H1 (cell line): Measurements from ENCODE around the gene E2F3. TPM values are rescaled to one million over a fixed set of nuclear protein-coding genes. Genes with fewer than 3 reads are reported as not detected.

Source experiments
- CTCF ChIA-PET: fragments of 300-600 bp; sonication (Branson Sonifier 250); formaldehyde crosslinking; loops from one replicate; lab custom pipeline; 2021; ENCODE audit not compliant: partially characterized antibody; lab: Charles Lee
- POLR2A ChIA-PET: fragments of 300-600 bp; sonication (Branson Sonifier 250); formaldehyde crosslinking; loops from one replicate; lab custom pipeline; 2021; ENCODE audit warnings: inconsistent platforms; ENCODE audit not compliant: partially characterized antibody; lab: Charles Lee
- DNase-seq, 2 experiments: peaks; one replicate each; pipeline versions ENCODE4 v3.0.0 to v3.0.0-alpha.2; 2010 to 2022; ENCODE audit warnings: low spot score in 2 of 2, low read depth in 1 of 2, mixed read lengths in 1 of 2
- FAIRE-seq: peaks from 2 replicates; lab custom pipeline; 2011; peaks lifted over from hg19 to GRCh38; lab: Jason Lieb, UNC
- H2AFZ ChIP-seq: 2 replicates; pipeline ENCODE4 v1.8.1; 2012; ENCODE audit warnings: low read length, inconsistent platforms
- H2AK5ac ChIP-seq: 2 replicates; pipeline ENCODE4 v1.6.1; 2013; ENCODE audit warnings: low read depth, low read length
- H2BK120ac ChIP-seq: replicated peaks from 2 replicates; pipeline ENCODE3; 2013; ENCODE audit warnings: low read depth, low read length, inconsistent platforms
- H2BK12ac ChIP-seq: 2 replicates; pipeline ENCODE4 v1.6.1; 2013; ENCODE audit warnings: low read depth, low read length
- H2BK15ac ChIP-seq: 2 replicates; pipeline ENCODE4 v1.6.1; 2013; ENCODE audit warnings: low read length
- H2BK20ac ChIP-seq: 2 replicates; pipeline ENCODE4 v1.6.1; 2013; ENCODE audit warnings: low read length
- H2BK5ac ChIP-seq: 2 replicates; pipeline ENCODE4 v1.6.1; 2013; ENCODE audit warnings: low read depth, low read length
- H3K14ac ChIP-seq: 2 replicates; pipeline ENCODE4 v1.6.1; 2013; ENCODE audit warnings: inconsistent platforms; ENCODE audit not compliant: insufficient read length
- H3K18ac ChIP-seq: 2 replicates; pipeline ENCODE4 v1.6.1; 2013; ENCODE audit warnings: low read length; ENCODE audit errors: extremely low read depth
- H3K23ac ChIP-seq: 2 replicates; pipeline ENCODE4 v1.6.1; 2013; ENCODE audit warnings: inconsistent platforms; ENCODE audit not compliant: insufficient read length
- H3K23me2 ChIP-seq: 2 replicates; pipeline ENCODE4 v1.6.1; 2013; ENCODE audit warnings: low read depth, low read length
- H3K27ac ChIP-seq: 2 replicates; pipeline ENCODE4 v1.6.1; 2011; ENCODE audit warnings: low read depth, low read length, inconsistent platforms
- H3K27me3 ChIP-seq, 4 experiments: replicated peaks in 1 of 4; 1 replicate in 1 of 4; 2 replicates in 3 of 4; pipeline versions ENCODE4 v1.6.1 to v1.8.1; 2011 to 2013; ENCODE audit warnings: low read length in 3 of 4, mild to moderate bottlenecking in 3 of 4, inconsistent platforms in 2 of 4, mixed read lengths in 2 of 4, moderate library complexity in 1 of 4; ENCODE audit not compliant: control insufficient read depth in 3 of 4, insufficient read depth in 3 of 4; ENCODE audit errors: extremely low read depth in 1 of 4
- H3K36me3 ChIP-seq, 4 experiments: 2 replicates each; pipeline versions ENCODE4 v1.6.1 to v1.8.1; 2011 to 2013; ENCODE audit warnings: mild to moderate bottlenecking in 4 of 4, low read length in 3 of 4, moderate library complexity in 2 of 4, control low read depth in 1 of 4, inconsistent platforms in 1 of 4; ENCODE audit not compliant: insufficient read depth in 4 of 4, control insufficient read depth in 2 of 4
- H3K4ac ChIP-seq: replicated peaks from 2 replicates; pipeline ENCODE3; 2013; ENCODE audit warnings: low read length, low read depth, mixed read lengths, inconsistent platforms; ENCODE audit not compliant: insufficient read length
- H3K4me1 ChIP-seq, 4 experiments: replicated peaks in 1 of 4; 1 replicate in 1 of 4; 2 replicates in 3 of 4; pipeline versions ENCODE4 v1.6.1 to v1.8.1; 2011 to 2013; ENCODE audit warnings: low read length in 3 of 4, inconsistent platforms in 2 of 4, mixed read lengths in 1 of 4; ENCODE audit not compliant: insufficient read depth in 4 of 4, control insufficient read depth in 3 of 4
- H3K4me2 ChIP-seq, 2 experiments: 2 replicates each; pipeline versions ENCODE4 v1.6.1 to v1.8.1; 2011 to 2013; ENCODE audit warnings: low read depth in 2 of 2, low read length in 2 of 2, control low read depth in 1 of 2, inconsistent platforms in 1 of 2, mild to moderate bottlenecking in 1 of 2; ENCODE audit not compliant: insufficient read depth in 1 of 2
- H3K4me3 ChIP-seq, 4 experiments: fragments of 200-600, 300-600 bp in 1 of 4; sonication (generic), shearing (Covaris generic), sonication (Bioruptor Twin) in 1 of 4; 2 replicates each; pipeline versions ENCODE4 v1.5.1 to v1.8.1; 2011 to 2016; ENCODE audit warnings: low read length in 4 of 4, low read depth in 3 of 4, control low read depth in 2 of 4, inconsistent platforms in 2 of 4, mild to moderate bottlenecking in 2 of 4, mixed read lengths in 1 of 4, moderate library complexity in 1 of 4; ENCODE audit not compliant: insufficient read depth in 2 of 4; ENCODE audit errors: extremely low read depth in 1 of 4
- H3K56ac ChIP-seq: replicated peaks from 2 replicates; pipeline ENCODE3; 2013; ENCODE audit warnings: low read depth, mild to moderate bottlenecking, mixed read lengths, low read length, inconsistent platforms; ENCODE audit not compliant: insufficient read length
- H3K79me1 ChIP-seq: 2 replicates; pipeline ENCODE4 v1.6.1; 2013; ENCODE audit warnings: low read depth, low read length, control low read depth
- H3K79me2 ChIP-seq, 2 experiments: 2 replicates each; pipeline versions ENCODE4 v1.6.1 to v1.8.1; 2012 to 2013; ENCODE audit warnings: low read length in 2 of 2, mild to moderate bottlenecking in 2 of 2, inconsistent platforms in 1 of 2; ENCODE audit not compliant: insufficient read depth in 2 of 2, control insufficient read depth in 1 of 2
- H3K9ac ChIP-seq, 4 experiments: replicated peaks in 1 of 4; 1 replicate in 1 of 4; 2 replicates in 3 of 4; pipeline versions ENCODE4 v1.6.1 to v1.8.1; 2011 to 2013; ENCODE audit warnings: low read depth in 3 of 4, low read length in 3 of 4, control low read depth in 2 of 4, mild to moderate bottlenecking in 2 of 4, moderate library complexity in 2 of 4, inconsistent platforms in 1 of 4; ENCODE audit errors: extremely low read depth in 1 of 4
- H3K9me3 ChIP-seq, 2 experiments: 2 replicates each; pipeline versions ENCODE4 v1.6.1 to v1.8.1; 2012 to 2013; ENCODE audit warnings: mild to moderate bottlenecking in 2 of 2, moderate library complexity in 2 of 2, control low read depth in 1 of 2, inconsistent platforms in 1 of 2, low read depth in 1 of 2, low read length in 1 of 2, mixed read lengths in 1 of 2; ENCODE audit not compliant: insufficient read depth in 2 of 2
- H4K20me1 ChIP-seq, 2 experiments: replicated peaks in 1 of 2; 2 replicates each; pipeline versions ENCODE3 to v1.8.1; 2011 to 2013; ENCODE audit warnings: inconsistent platforms in 2 of 2, low read length in 2 of 2, mild to moderate bottlenecking in 1 of 2; ENCODE audit not compliant: insufficient read depth in 2 of 2, control insufficient read depth in 1 of 2
- H4K5ac ChIP-seq: 2 replicates; pipeline ENCODE4 v1.6.1; 2013; ENCODE audit warnings: low read length, low read depth, mixed read lengths, inconsistent platforms; ENCODE audit not compliant: insufficient read length
- H4K8ac ChIP-seq: 2 replicates; pipeline ENCODE4 v1.8.0; 2013; ENCODE audit warnings: mild to moderate bottlenecking, moderate library complexity, low read length, inconsistent platforms; ENCODE audit not compliant: insufficient read depth; ENCODE audit errors: extremely low read depth
- H4K91ac ChIP-seq: replicated peaks from 2 replicates; pipeline ENCODE3; 2013; ENCODE audit warnings: low read length, mixed read lengths, inconsistent platforms; ENCODE audit not compliant: insufficient read length
- ASH2L ChIP-seq: fragments of 200-600, 300-600 bp; sonication (generic); IDR thresholded peaks from one replicate; pipeline ENCODE4 v1.7.1; 2017; ENCODE audit warnings: low read length
- ATF2 ChIP-seq: IDR thresholded peaks from 2 replicates; pipeline ENCODE4 v1.6.1; 2012; ENCODE audit warnings: low read length, inconsistent platforms
- BCL11A ChIP-seq, 2 experiments: IDR thresholded peaks; one replicate each; pipeline ENCODE4 v1.6.1; 2011; ENCODE audit warnings: low read depth in 2 of 2, low read length in 2 of 2, mild to moderate bottlenecking in 2 of 2
- CEBPB ChIP-seq: IDR thresholded peaks from 2 replicates; pipeline ENCODE4 v1.6.1; 2012; ENCODE audit warnings: low read depth, low read length
- KDM4A ChIP-seq: IDR thresholded peaks from one replicate; pipeline ENCODE4 v1.7.1; 2012; ENCODE audit warnings: low read depth, mild to moderate bottlenecking, moderate library complexity, low read length, inconsistent platforms; ENCODE audit not compliant: severe bottlenecking
- NANOG ChIP-seq: IDR thresholded peaks from 2 replicates; pipeline ENCODE4 v1.6.1; 2011; ENCODE audit warnings: low read length, low read depth, mild to moderate bottlenecking, inconsistent platforms; ENCODE audit not compliant: insufficient read depth, poor library complexity, severe bottlenecking
- POU5F1 ChIP-seq: IDR thresholded peaks from 2 replicates; pipeline ENCODE4 v1.6.1; 2011; ENCODE audit warnings: low read depth, mild to moderate bottlenecking, low read length, moderate library complexity
- RXRA ChIP-seq: IDR thresholded peaks from 2 replicates; pipeline ENCODE4 v1.6.1; 2011; ENCODE audit warnings: low read depth, mild to moderate bottlenecking, low read length, moderate library complexity; ENCODE audit not compliant: insufficient read depth
- SP2 ChIP-seq: IDR thresholded peaks from 2 replicates; pipeline ENCODE4 v1.6.1; 2012; ENCODE audit warnings: mild to moderate bottlenecking, low read length, inconsistent platforms
- TCF12 ChIP-seq: IDR thresholded peaks from 2 replicates; pipeline ENCODE4 v1.6.1; 2011; ENCODE audit warnings: low read depth, mild to moderate bottlenecking, low read length
- USF2 ChIP-seq: IDR thresholded peaks from 2 replicates; pipeline ENCODE4 v1.6.1; 2011; ENCODE audit warnings: low read length, improper control_type of control experiment
- WGBS, 2 experiments: shearing (Covaris generic) in 1 of 2; methylation state at CpG; one replicate each; pipeline versions ENCODE4 v1.1.6 to v1.1.7; 2013 to 2015; ENCODE audit warnings: low lambda C conversion rate in 2 of 2, mixed read lengths in 2 of 2, inconsistent platforms in 1 of 2, low coverage in 1 of 2, missing lambda C conversion rate in 1 of 2; ENCODE audit not compliant: insufficient replicate concordance in 2 of 2, insufficient coverage in 1 of 2, insufficient read length in 1 of 2; ENCODE audit errors: extremely low coverage in 1 of 2, missing lambda C conversion rate in 1 of 2; 5-methylcytosine and 5-hydroxymethylcytosine counted together
- polyA plus RNA-seq, 7 experiments: library from polyadenylated mRNA; depleted of rRNA in 3 of 7; stranded (reverse) in 5 of 7; unstranded in 2 of 7; fragments of >200 nt in 5 of 7; fragments of 200-250 nt in 2 of 7; gene quantifications; 1 replicate in 5 of 7; 2 replicates in 1 of 7; 4 replicates in 1 of 7; pipeline versions ENCODE4 v1.2.1 to v1.2.3, GENCODE V29; 2011 to 2013; ENCODE audit warnings: missing spikeins in 2 of 7, mixed read lengths in 2 of 7
- total RNA-seq: library from RNA; stranded (reverse); fragmentation: NEBNext Ultra II Directional; extraction: Animal tissue kit (Norgen Biotek cat#: 25700); gene quantifications from 2 replicates; pipeline ENCODE4 v1.2.1, GENCODE V29; 2021

E2F3 gene
- total and polyA plus RNA-seq, 2 of the 8 experiments (the other 6 are each of a cell fraction or from before 2014, with no cell fraction given): 14.9 to 42.2 TPM

- H3K36me3 ChIP-seq: no peaks in the 10 kb centered on the region
- H3K4me1 ChIP-seq: peaks cover 0 to 3% (median under 1%) of the 10 kb centered on the region in 4 experiments; a peak in 2 of 7 replicates
- no peak overlapping the region for H3K56ac ChIP-seq
- POLR2A ChIA-PET: interaction anchor here (1.0 kb wide), 2 partner anchors 1133 to 1200 kb away, joined by 3 to 5 read pairs; no protein-coding TSS in a partner anchor
- no peak overlapping the region for H3K23ac ChIP-seq
- DNase-seq (no peak), FAIRE-seq (no peak)
- no peak overlapping the region; the same call in 1 of the 2 replicates for H4K8ac ChIP-seq
- H2BK5ac ChIP-seq: no peak overlapping the region
- H4K5ac ChIP-seq: no peak overlapping the region
- H2BK12ac ChIP-seq: no peak overlapping the region
- H2AFZ ChIP-seq: no peak overlapping the region
- H2BK120ac ChIP-seq: no peak overlapping the region
- CTCF ChIA-PET: interaction anchor here (0.7 to 2.8 kb wide), 14 partner anchors 11 to 408 kb away, joined by 3 to 11 read pairs (median 4); no protein-coding TSS in a partner anchor
- H3K4ac ChIP-seq: no peak overlapping the region
- no peaks in the 10 kb centered on the region; a peak in 1 of 7 replicates for H3K27me3 ChIP-seq
- peaks cover 2% of the 10 kb centered on the region; the same call in 1 of the 2 replicates for H3K79me1 ChIP-seq
- H4K91ac ChIP-seq: no peak overlapping the region
- no peak overlapping the region for H2BK15ac ChIP-seq
- H3K9me3 ChIP-seq: no peaks in the 10 kb centered on the region
- H3K23me2 ChIP-seq: peaks cover 8% of the 10 kb centered on the region
- WGBS, 2 experiments: 89% methylated on average over 2 of the region's 2 CpGs; no CpG with 5 or more reads in 1 of the 2 experiments
- H3K27ac ChIP-seq: no peak overlapping the region
- no peak overlapping the region for H2AK5ac ChIP-seq
- no peak overlapping the region for H2BK20ac ChIP-seq
- H3K9ac ChIP-seq: no peak overlapping the region
- no peak overlapping the region for H3K18ac ChIP-seq
- H3K4me2 ChIP-seq: no peak overlapping the region
- H3K4me3 ChIP-seq: no peak overlapping the region
- H3K79me2 ChIP-seq: peaks cover 3 to 11% of the 10 kb centered on the region in 2 experiments; a peak in 3 of 4 replicates
- H4K20me1 ChIP-seq: no peaks in the 10 kb centered on the region
- no peak overlapping the region for H3K14ac ChIP-seq
- no peak for TF ChIP-seq POU5F1
- no peak for TF ChIP-seq NANOG
- no peak for TF ChIP-seq USF2
- no peak for TF ChIP-seq ATF2
- no peak for TF ChIP-seq TCF12
- TF ChIP-seq BCL11A (IDR thresholded peaks at IDR 0.05; ENCODE audit: low read depth in 2 of 2, low read length in 2 of 2): no peak
- no peak for TF ChIP-seq RXRA
- TF ChIP-seq ASH2L: no peak
- TF ChIP-seq CEBPB: no peak
- TF ChIP-seq KDM4A: no peak
- TF ChIP-seq SP2: no peak
These were observed 2.2 kb upstream of the E2F3 start for GRCh38 chr6:20399518-20399917.
